Measurements from ENCODE around the gene CFAP45. TPM values are rescaled to one million over a fixed set of nuclear protein-coding genes. Genes with fewer than 3 reads are reported as not detected.

Gene CFAP45
- total RNA-seq, 1 experiment from 2014 or later = 0.40 TPM

DNA sequence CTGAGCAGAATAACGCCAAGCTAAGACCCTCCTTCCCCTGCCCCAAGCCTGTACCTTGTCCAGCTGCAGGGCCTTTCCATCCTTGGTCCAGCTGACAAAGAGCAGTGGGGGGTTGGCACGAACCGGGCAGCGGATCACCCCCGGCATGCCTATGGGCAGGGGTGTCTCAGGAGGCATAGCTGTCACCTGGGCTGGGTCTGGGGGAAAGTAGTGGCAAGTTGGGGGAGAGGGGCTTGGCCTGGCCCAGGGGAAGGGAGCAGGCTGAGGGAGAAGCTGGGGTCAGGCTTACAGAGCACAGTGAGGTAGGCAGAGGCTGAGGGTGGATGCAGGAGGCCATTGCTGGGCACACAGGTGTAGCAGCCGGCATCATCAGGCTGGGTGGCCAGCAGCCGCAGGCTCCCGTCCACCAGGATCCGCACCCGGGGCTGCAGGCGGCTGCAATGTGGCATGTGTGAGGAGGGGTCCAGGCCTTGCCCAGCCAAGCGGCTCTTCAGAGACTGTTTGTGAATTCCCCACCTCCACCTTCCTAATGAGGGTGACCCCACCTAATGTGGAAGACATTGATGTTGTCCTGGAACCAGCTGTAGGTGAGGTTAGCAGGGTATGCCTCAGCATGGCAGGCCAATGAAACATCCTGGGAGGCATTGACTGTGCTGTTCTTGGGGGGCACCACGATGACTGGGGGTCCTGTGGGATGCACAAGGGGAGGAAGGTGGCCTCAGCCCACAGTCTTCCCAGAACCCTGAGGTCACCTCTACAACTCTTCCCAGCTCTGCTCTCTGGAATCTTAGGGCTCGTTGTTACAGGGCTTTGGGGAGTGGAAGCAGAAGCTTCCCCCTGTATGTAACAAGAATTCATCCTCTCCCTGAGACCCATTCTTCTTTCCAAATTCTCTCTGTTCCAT lies 34.4 kb upstream of the CFAP45 start:
- POLR2A ChIA-PET = interaction anchor here (0.6 to 2.5 kb wide), 6 partner anchors 12 to 270 kb away, joined by 3 to 9 read pairs (median 3); no protein-coding TSS in a partner anchor
- Mint-ChIP-seq H3K27ac (ENCODE audit: low read depth, unreplicated experiment) (no peak overlapping the region), H3K36me3 (ENCODE audit: insufficient read depth, unreplicated experiment) (no peaks in the 10 kb centered on the region), H3K27me3 (ENCODE audit: insufficient read depth, unreplicated experiment) (no peaks in the 10 kb centered on the region), H3K4me1 (ENCODE audit: insufficient read depth, unreplicated experiment) (peaks cover 22% of the 10 kb centered on the region), H3K4me3 (ENCODE audit: unreplicated experiment) (no peak overlapping the region), H3K9me3 (ENCODE audit: unreplicated experiment) (no peaks in the 10 kb centered on the region)
- DNase-seq (ENCODE audit: unreplicated experiment) = no peak
- intact Hi-C loops (cut with micrococcal nuclease) = loop anchor here (10.0 kb wide), 2 partner anchors 140 to 440 kb away; partner anchors contain the start of gene KCNJ10
- CTCF ChIA-PET = interaction anchor here (0.7 to 52.4 kb wide), 23 partner anchors 9 to 309 kb away, joined by 3 to 1675 read pairs (median 6); partner anchors contain the start of genes FCRL6, IGSF8, IGSF9 and TAGLN2
- TF ChIP-seq CTCF (IDR thresholded peaks at IDR 0.05; ENCODE audit: unreplicated experiment) = no peak
- no TSS peak for BruUV-seq (replicated peaks)

- Mint-ChIP-seq H3K27ac (ENCODE audit: low read depth, unreplicated experiment) (no peak overlapping the region), H3K4me1 (ENCODE audit: insufficient read depth, unreplicated experiment) (peaks cover 14% of the 10 kb centered on the region), H3K27me3 (ENCODE audit: insufficient read depth, unreplicated experiment) (no peaks in the 10 kb centered on the region), H3K4me3 (ENCODE audit: unreplicated experiment) (no peak overlapping the region), H3K9me3 (ENCODE audit: unreplicated experiment) (no peaks in the 10 kb centered on the region), H3K36me3 (ENCODE audit: insufficient read depth, unreplicated experiment) (no peaks in the 10 kb centered on the region)
- no peak for DNase-seq (ENCODE audit: unreplicated experiment)
- CTCF ChIA-PET = interaction anchor here (0.6 to 52.4 kb wide), 16 partner anchors 8 to 204 kb away, joined by 3 to 1675 read pairs (median 4); partner anchors contain the start of genes DUSP23, FCRL6, IGSF8 and IGSF9
- POLR2A ChIA-PET = interaction anchor here (0.7 to 1.1 kb wide), 4 partner anchors 40 to 99 kb away, joined by 3 to 6 read pairs (median 3); no protein-coding TSS in a partner anchor
- intact Hi-C loops (cut with micrococcal nuclease) = loop anchor here (10.0 kb wide), 2 partner anchors 141 to 441 kb away; partner anchors contain the start of gene KCNJ10
- no TSS peak for BruUV-seq (replicated peaks)
- TF ChIP-seq CTCF (IDR thresholded peaks at IDR 0.05; ENCODE audit: unreplicated experiment) = no peak
Observed at GRCh38 chr1:159933347-159933746, 33.4 kb upstream of the CFAP45 start.

GRCh38 chr1:159932296-159933285 lies 32.6 kb upstream of the CFAP45 start:
- no peak overlapping the region for H3K4me3 Mint-ChIP-seq (ENCODE audit: unreplicated experiment)

More at GRCh38 chr1:159932296-159933285, 32.6 kb upstream of the CFAP45 start:
- no peak for DNase-seq (ENCODE audit: unreplicated experiment)
- POLR2A ChIA-PET = interaction anchor here (0.7 to 1.1 kb wide), 3 partner anchors 92 to 100 kb away, joined by 3 read pairs; no protein-coding TSS in a partner anchor
- no TSS peak for BruUV-seq (replicated peaks)
- CTCF ChIA-PET = interaction anchor here (0.5 to 52.4 kb wide), 17 partner anchors 8 to 789 kb away, joined by 3 to 1675 read pairs (median 3); partner anchors contain the start of genes DUSP23, FCRL6 and IGSF9
- Mint-ChIP-seq H3K36me3 (ENCODE audit: insufficient read depth, unreplicated experiment) (no peaks in the 10 kb centered on the region), H3K27ac (ENCODE audit: low read depth, unreplicated experiment) (no peak overlapping the region), H3K4me1 (ENCODE audit: insufficient read depth, unreplicated experiment) (peaks cover 12% of the 10 kb centered on the region), H3K27me3 (ENCODE audit: insufficient read depth, unreplicated experiment) (no peaks in the 10 kb centered on the region), H3K9me3 (ENCODE audit: unreplicated experiment) (no peaks in the 10 kb centered on the region)
- no peak for TF ChIP-seq CTCF (IDR thresholded peaks at IDR 0.05; ENCODE audit: unreplicated experiment)
- intact Hi-C loops (cut with micrococcal nuclease) = loop anchor here (10.0 kb wide), 2 partner anchors 142 to 442 kb away; partner anchors contain the start of gene KCNJ10

All from MCF 10A (cell line).